Progenitor cell of endocrine pancreas (in vitro differentiated cells): ENCODE results near the gene SYT15. TPM values are rescaled to one million over a fixed set of nuclear protein-coding genes. Genes with fewer than 3 reads are reported as not detected.
A peak's percentile ranks its signal among the peaks of the same experiment; 100 is the strongest.

ENCODE experiments used
- DNase-seq: peaks from one replicate; pipeline ENCODE4 v3.0.0; 2021; ENCODE audit warnings: low spot score; ENCODE audit not compliant: unreplicated experiment
- H3K27ac Mint-ChIP-seq: 2 replicates; pipeline ENCODE4 v1.8.0; 2021; ENCODE audit warnings: mild to moderate bottlenecking, moderate library complexity, mixed read lengths
- H3K27me3 Mint-ChIP-seq: 2 replicates; pipeline ENCODE4 v1.8.0; 2021; ENCODE audit warnings: mixed read lengths
- H3K36me3 Mint-ChIP-seq: 2 replicates; pipeline ENCODE4 v1.8.0; 2022; ENCODE audit warnings: mixed read lengths; ENCODE audit not compliant: insufficient read depth
- H3K4me1 Mint-ChIP-seq: 2 replicates; pipeline ENCODE4 v1.8.0; 2021; ENCODE audit warnings: low read depth, mixed read lengths
- H3K4me3 Mint-ChIP-seq: 2 replicates; pipeline ENCODE4 v1.8.0; 2021; ENCODE audit warnings: low read depth, mild to moderate bottlenecking, moderate library complexity, mixed read lengths
- H3K9me3 Mint-ChIP-seq: 2 replicates; pipeline ENCODE4 v1.8.0; 2021; ENCODE audit warnings: low read depth, mixed read lengths
- CTCF ChIP-seq: fragments of 200-600 bp; sonication (generic); IDR thresholded peaks from one replicate; pipeline ENCODE4 v1.5.0; 2021; ENCODE audit warnings: antibody characterized with exemption, mild to moderate bottlenecking; ENCODE audit not compliant: unreplicated experiment
- total RNA-seq: library from RNA; stranded (reverse); gene quantifications from 2 replicates; pipeline ENCODE4 v1.2.1, GENCODE V29; 2021

SYT15 gene
- total RNA-seq, 1 donor from 2014 or later = 1.8 TPM

- DNase-seq = peak; percentile 6
- Mint-ChIP-seq H3K36me3 (no peaks in the 10 kb centered on the region), H3K27me3 (peaks cover 7% of the 10 kb centered on the region), H3K27ac (no peak overlapping the region), H3K4me1 (peaks cover 7% of the 10 kb centered on the region), H3K9me3 (no peaks in the 10 kb centered on the region), H3K4me3 (no peak overlapping the region)
- no peak for TF ChIP-seq CTCF
These were observed 24.7 kb upstream of the SYT15 start for GRCh38 chr10:46554166-46554781.

- peak; percentile 11 for DNase-seq
- Mint-ChIP-seq H3K36me3 (no peaks in the 10 kb centered on the region), H3K4me1 (peaks cover 7% of the 10 kb centered on the region), H3K4me3 (no peak overlapping the region), H3K9me3 (no peaks in the 10 kb centered on the region), H3K27me3 (peaks cover 7% of the 10 kb centered on the region), H3K27ac (no peak overlapping the region)
- no peak for TF ChIP-seq CTCF
These were observed 23.6 kb upstream of the SYT15 start for GRCh38 chr10:46555366-46555712.

GRCh38 chr10:46555713-46556514, 23.0 kb upstream of the SYT15 start:
- Mint-ChIP-seq H3K4me3 (no peak overlapping the region), H3K27ac (peak overlapping the region; percentile 89), H3K36me3 (no peaks in the 10 kb centered on the region), H3K4me1 (peaks cover 7% of the 10 kb centered on the region), H3K9me3 (no peaks in the 10 kb centered on the region), H3K27me3 (peaks cover 7% of the 10 kb centered on the region)
- TF ChIP-seq CTCF = no peak
- peak; percentile 63 for DNase-seq

- Mint-ChIP-seq H3K9me3 (no peaks in the 10 kb centered on the region), H3K27me3 (peaks cover 7% of the 10 kb centered on the region), H3K27ac (peak within 1 kb of the TSS; percentile 89), H3K4me1 (peaks cover 7% of the 10 kb centered on the region), H3K4me3 (no peak within 1 kb of the TSS), H3K36me3 (no peaks in the 10 kb centered on the region)
- DNase-seq = peak; percentile 40
- TF ChIP-seq CTCF = no peak
These were observed 22.2 kb upstream of the SYT15 start, which contains the start of gene GPRIN2 for GRCh38 chr10:46556515-46557318. GPRIN2 (minus strand) TSS chr10:46556658; CDS start chr10:46550736, 5,922 bp downstream.

GRCh38 chr10:46557319-46558121, 21.4 kb upstream of the SYT15 start:
- DNase-seq = peak; percentile 19
- H3K27ac Mint-ChIP-seq = peak overlapping the region; percentile 65
- TF ChIP-seq CTCF = no peak
- peaks cover 7% of the 10 kb centered on the region for H3K4me1 Mint-ChIP-seq
- no peak overlapping the region for H3K4me3 Mint-ChIP-seq
- no peaks in the 10 kb centered on the region for H3K9me3 Mint-ChIP-seq
- no peaks in the 10 kb centered on the region for H3K36me3 Mint-ChIP-seq
- peaks cover 7% of the 10 kb centered on the region for H3K27me3 Mint-ChIP-seq
